Neuronal stem cell (in vitro differentiated cells): ENCODE data around the gene IRS1.

Source experiments
- DNase-seq: peaks from one replicate; pipeline ENCODE4 v3.0.0-alpha.2; 2013; ENCODE audit warnings: low spot score
- H2AFZ ChIP-seq: one replicate; pipeline ENCODE4 v1.6.1; 2013; ENCODE audit warnings: mild to moderate bottlenecking, low read length, inconsistent platforms
- H2AK5ac ChIP-seq: 2 replicates; pipeline ENCODE4 v1.6.1; 2013; ENCODE audit warnings: low read depth, mild to moderate bottlenecking, inconsistent platforms, low read length, moderate library complexity, mixed read lengths
- H2BK120ac ChIP-seq: 2 replicates; pipeline ENCODE4 v1.6.1; 2013; ENCODE audit warnings: low read depth, mild to moderate bottlenecking, inconsistent platforms, low read length, moderate library complexity, mixed read lengths
- H2BK12ac ChIP-seq: one replicate; pipeline ENCODE4 v1.6.1; 2013; ENCODE audit warnings: low read length, inconsistent platforms
- H2BK15ac ChIP-seq: 2 replicates; pipeline ENCODE4 v1.6.1; 2013; ENCODE audit warnings: mild to moderate bottlenecking, low read length, inconsistent platforms, mixed read lengths
- H2BK5ac ChIP-seq: one replicate; pipeline ENCODE4 v1.6.1; 2013; ENCODE audit warnings: inconsistent platforms, mild to moderate bottlenecking, low read length, moderate library complexity
- H3K14ac ChIP-seq: one replicate; pipeline ENCODE4 v1.6.1; 2013; ENCODE audit warnings: low read length, inconsistent platforms
- H3K18ac ChIP-seq: 2 replicates; pipeline ENCODE4 v1.6.1; 2013; ENCODE audit warnings: low read length, inconsistent platforms
- H3K23ac ChIP-seq: 2 replicates; pipeline ENCODE4 v1.6.1; 2013; ENCODE audit warnings: low read depth, mild to moderate bottlenecking, mixed read lengths, low read length, inconsistent platforms; ENCODE audit not compliant: poor library complexity
- H3K27ac ChIP-seq: replicated peaks from 3 replicates; pipeline ENCODE4 v1.5.1; 2013; ENCODE audit warnings: low read length, inconsistent platforms
- H3K27me3 ChIP-seq, 3 experiments: 2 replicates each; pipeline ENCODE4 v1.6.1; 2013; ENCODE audit warnings: low read length in 3 of 3, mild to moderate bottlenecking in 2 of 3, inconsistent platforms in 1 of 3, low read depth in 1 of 3, mixed read lengths in 1 of 3, moderate library complexity in 1 of 3; ENCODE audit not compliant: control insufficient read depth in 3 of 3, insufficient read depth in 3 of 3
- H3K36me3 ChIP-seq, 2 donors: replicated peaks in 1 of 2; 2 replicates each; pipeline ENCODE4 v1.6.1; 2013; ENCODE audit warnings: low read length in 2 of 2; ENCODE audit not compliant: control insufficient read depth in 2 of 2, insufficient read depth in 2 of 2
- H3K4ac ChIP-seq: 2 replicates; pipeline ENCODE4 v1.6.1; 2013; ENCODE audit warnings: inconsistent platforms, mild to moderate bottlenecking, low read length, moderate library complexity
- H3K4me1 ChIP-seq, 2 donors: 1 replicate in 1 of 2; 2 replicates in 1 of 2; pipeline ENCODE4 v1.6.1; 2013; ENCODE audit warnings: low read length in 2 of 2, low read depth in 1 of 2; ENCODE audit not compliant: control insufficient read depth in 2 of 2, insufficient read depth in 1 of 2
- H3K4me2 ChIP-seq: one replicate; pipeline ENCODE4 v1.6.1; 2013; ENCODE audit warnings: mild to moderate bottlenecking, low read length, inconsistent platforms; ENCODE audit not compliant: insufficient read depth, poor library complexity, severe bottlenecking
- H3K4me3 ChIP-seq, 2 donors: 2 replicates each; pipeline ENCODE4 v1.5.1; 2013; ENCODE audit warnings: low read length in 2 of 2, mild to moderate bottlenecking in 2 of 2, inconsistent platforms in 1 of 2, moderate library complexity in 1 of 2
- H3K79me1 ChIP-seq: one replicate; pipeline ENCODE4 v1.6.1; 2013; ENCODE audit warnings: low read depth, mild to moderate bottlenecking, inconsistent platforms, low read length, moderate library complexity
- H3K9ac ChIP-seq: one replicate; pipeline ENCODE4 v1.6.1; 2013; ENCODE audit warnings: mild to moderate bottlenecking, low read depth, low read length, inconsistent platforms; ENCODE audit not compliant: poor library complexity
- H3K9me3 ChIP-seq, 2 donors: replicated peaks in 1 of 2; 2 replicates each; pipeline versions ENCODE3 to v1.6.1; 2013; ENCODE audit warnings: low read length in 2 of 2, mild to moderate bottlenecking in 2 of 2, inconsistent platforms in 1 of 2, low read depth in 1 of 2, mixed read lengths in 1 of 2, moderate library complexity in 1 of 2; ENCODE audit not compliant: control insufficient read depth in 2 of 2, insufficient read depth in 1 of 2
- H4K8ac ChIP-seq: one replicate; pipeline ENCODE4 v1.6.1; 2013; ENCODE audit warnings: low read depth, mild to moderate bottlenecking, inconsistent platforms, low read length, moderate library complexity
- H4K91ac ChIP-seq: one replicate; pipeline ENCODE4 v1.6.1; 2013; ENCODE audit warnings: low read length, low read depth, mild to moderate bottlenecking, inconsistent platforms; ENCODE audit not compliant: poor library complexity
- WGBS, 2 donors: extraction: QIAGEN DNeasy Blood & Tissue Kit; methylation state at CpG; one replicate each; pipeline ENCODE4 v1.1.7; 2013; ENCODE audit warnings: missing lambda C conversion rate in 2 of 2, mixed read lengths in 1 of 2; ENCODE audit not compliant: insufficient read length in 2 of 2, insufficient replicate concordance in 1 of 2; ENCODE audit errors: extremely low coverage in 2 of 2; 5-methylcytosine and 5-hydroxymethylcytosine counted together

Gene IRS1

GRCh38 chr2:226691255-226691654 is 108.4 kb downstream of the IRS1 start:
- Histone ChIP-seq H3K9ac (no peak overlapping the region), H3K4me3 (no peak overlapping the region)
- WGBS, 2 donors, result no CpG with 5 or more reads among the region's 2 CpGs

GRCh38 chr2:226690461-226691024 is 109.1 kb downstream of the IRS1 start:
- Histone ChIP-seq H3K4ac (no peak overlapping the region), H3K9me3 (peaks cover 0 to 7% of the 10 kb centered on the region in 2 donors), H3K79me1 (no peaks in the 10 kb centered on the region), H2AK5ac (no peak overlapping the region), H4K91ac (no peak overlapping the region), H2BK5ac (no peak overlapping the region), H3K4me2 (no peak overlapping the region), H2AFZ (no peak overlapping the region), H3K27ac (no peak overlapping the region), H3K9ac (no peak overlapping the region), H4K8ac (no peak overlapping the region), H2BK15ac (no peak overlapping the region), H2BK12ac (no peak overlapping the region), H3K36me3 (no peaks in the 10 kb centered on the region), H3K4me1 (peaks cover 0 to 2% of the 10 kb centered on the region in 2 donors), H3K18ac (no peak overlapping the region), H3K4me3 (no peak overlapping the region), H3K23ac (no peak overlapping the region), H2BK120ac (no peak overlapping the region), H3K27me3 (no peaks in the 10 kb centered on the region), H3K14ac (no peak overlapping the region)
- no peak for DNase-seq
- no CpG with 5 or more reads among the region's 4 CpGs for WGBS, 2 donors

More at GRCh38 chr2:226691255-226691654, 108.4 kb downstream of the IRS1 start:
- no peak overlapping the region for H4K91ac ChIP-seq
- H3K14ac ChIP-seq, result no peak overlapping the region
- H3K79me1 ChIP-seq, result no peaks in the 10 kb centered on the region
- no peak overlapping the region for H2AK5ac ChIP-seq
- no peak overlapping the region for H3K18ac ChIP-seq
- no peak overlapping the region for H2BK15ac ChIP-seq
- no peak overlapping the region for H2AFZ ChIP-seq
- no peak overlapping the region for H2BK12ac ChIP-seq
- peaks cover 0 to 2% of the 10 kb centered on the region in 2 donors for H3K4me1 ChIP-seq
- H3K4me2 ChIP-seq, result no peak overlapping the region
- H3K9me3 ChIP-seq, result peaks cover 0 to 7% of the 10 kb centered on the region in 2 donors
- H3K27ac ChIP-seq, result no peak overlapping the region
- no peak overlapping the region for H2BK5ac ChIP-seq
- no peak overlapping the region for H2BK120ac ChIP-seq
- no peak overlapping the region for H3K4ac ChIP-seq
- no peaks in the 10 kb centered on the region for H3K36me3 ChIP-seq
- no peaks in the 10 kb centered on the region for H3K27me3 ChIP-seq
- H4K8ac ChIP-seq, result no peak overlapping the region
- DNase-seq, result no peak
- no peak overlapping the region for H3K23ac ChIP-seq

GRCh38 chr2:226687641-226688253 is 111.9 kb downstream of the IRS1 start:
- Histone ChIP-seq H3K4me1 (no peaks in the 10 kb centered on the region), H3K23ac (no peak overlapping the region), H3K18ac (no peak overlapping the region), H3K79me1 (no peaks in the 10 kb centered on the region), H2BK15ac (no peak overlapping the region), H2BK120ac (no peak overlapping the region), H4K8ac (no peak overlapping the region), H3K27me3 (no peaks in the 10 kb centered on the region), H4K91ac (no peak overlapping the region), H3K36me3 (no peaks in the 10 kb centered on the region), H3K4ac (no peak overlapping the region), H2BK12ac (no peak overlapping the region), H2BK5ac (no peak overlapping the region), H3K9ac (no peak overlapping the region), H3K14ac (no peak overlapping the region), H3K4me2 (no peak overlapping the region), H3K9me3 (peaks cover 0 to 7% of the 10 kb centered on the region in 2 donors), H3K27ac (no peak overlapping the region), H2AFZ (no peak overlapping the region), H3K4me3 (no peak overlapping the region), H2AK5ac (no peak overlapping the region)
- no peak for DNase-seq
- WGBS, 2 donors, result no CpG with 5 or more reads among the region's 2 CpGs

- Histone ChIP-seq H3K27ac (no peak overlapping the region), H3K9ac (no peak overlapping the region), H2BK5ac (no peak overlapping the region), H3K4me3 (no peak overlapping the region), H3K18ac (no peak overlapping the region), H2AFZ (no peak overlapping the region), H3K4ac (no peak overlapping the region), H2BK15ac (no peak overlapping the region), H3K4me2 (no peak overlapping the region), H3K27me3 (no peaks in the 10 kb centered on the region), H3K79me1 (no peaks in the 10 kb centered on the region), H3K9me3 (peaks cover 0 to 5% of the 10 kb centered on the region in 2 donors), H4K8ac (no peak overlapping the region), H4K91ac (no peak overlapping the region), H3K36me3 (no peaks in the 10 kb centered on the region), H2AK5ac (no peak overlapping the region), H2BK120ac (no peak overlapping the region), H3K4me1 (no peaks in the 10 kb centered on the region), H2BK12ac (no peak overlapping the region), H3K23ac (no peak overlapping the region), H3K14ac (no peak overlapping the region)
- DNase-seq, result no peak
- no CpG with 5 or more reads among the region's 4 CpGs for WGBS, 2 donors
These were observed 115.1 kb downstream of the IRS1 start for GRCh38 chr2:226684563-226684959.
